GM18517 (cell line): ENCODE measurements around the gene MAP3K14.
"Not testable (repeated sequence)": the region's sequence is repeated elsewhere in the genome, so short reads cannot be mapped to it uniquely, and the experiment has no call there.

Experiments
- ATAC-seq: cut with Tn5 transposase; IDR thresholded peaks from one replicate; pipeline ENCODE4 v1.9.1; 2021; ENCODE audit warnings: mild to moderate bottlenecking, moderate library complexity; ENCODE audit not compliant: unreplicated experiment

MAP3K14 gene

GRCh38 chr17:45261577-45262515 is 55.0 kb downstream of the MAP3K14 start, which contains the start of gene SPATA32:
Gene SPATA32, minus strand, starts transcription at chr17:45262094. Its CDS starts 78 bp downstream, at chr17:45262016.
- ATAC-seq = no peak

DNA sequence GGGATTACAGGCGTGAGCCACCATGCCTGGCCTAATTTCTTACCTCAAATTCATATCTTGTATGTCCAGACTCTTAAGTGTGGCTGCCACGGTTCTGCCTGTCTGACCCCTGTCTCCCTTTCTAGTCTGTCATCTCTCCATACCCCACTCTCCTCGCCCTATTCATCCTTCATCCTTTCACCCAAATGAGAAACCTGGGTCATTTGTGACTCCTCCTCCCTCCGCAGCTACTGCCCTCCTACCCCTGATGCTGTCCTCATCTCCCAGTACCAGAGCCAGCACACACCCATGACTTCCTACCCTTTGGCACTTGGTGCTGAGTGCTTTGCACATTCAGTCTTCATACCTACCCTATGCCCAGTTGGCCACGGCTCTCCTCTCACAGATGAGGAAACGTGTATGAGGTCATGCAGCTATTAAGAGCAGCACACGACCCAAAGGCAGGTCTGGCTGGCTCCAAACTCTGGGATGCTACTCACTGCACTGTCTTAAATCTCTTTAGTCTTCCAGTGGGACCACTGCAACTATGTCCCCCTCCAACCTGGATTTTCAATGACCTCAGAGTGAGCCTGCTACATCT is 56.5 kb downstream of the MAP3K14 start:
- no peak for ATAC-seq

DNA sequence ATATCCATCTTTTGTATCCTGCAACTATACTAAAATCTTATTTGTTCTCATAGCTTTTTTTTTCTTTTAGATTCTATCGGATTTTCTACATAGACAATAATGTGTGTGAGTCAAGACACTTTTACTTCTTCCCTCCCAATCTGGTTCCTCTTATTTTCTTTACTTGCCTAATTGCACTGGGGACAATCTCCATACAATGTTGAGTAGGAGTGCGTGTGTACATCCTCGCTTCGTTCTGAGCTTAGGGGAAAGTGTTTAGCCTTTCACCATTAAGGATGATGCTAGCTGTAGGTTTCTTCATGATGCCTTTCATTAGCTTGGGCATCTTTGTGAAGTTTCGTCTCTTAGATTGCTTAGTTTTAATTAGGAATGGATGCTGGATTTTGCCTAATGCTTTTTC is 57.8 kb downstream of the MAP3K14 start:
- no peak for ATAC-seq

GRCh38 chr17:45257115-45257514 is 59.7 kb downstream of the MAP3K14 start:
- ATAC-seq = no peak

GRCh38 chr17:45256114-45256966 is 60.5 kb downstream of the MAP3K14 start:
- ATAC-seq = no peak

GRCh38 chr17:45255358-45255757 is 61.5 kb downstream of the MAP3K14 start:
- no peak for ATAC-seq

- ATAC-seq = no peak
These were observed 62.9 kb downstream of the MAP3K14 start for GRCh38 chr17:45253879-45254278.

DNA sequence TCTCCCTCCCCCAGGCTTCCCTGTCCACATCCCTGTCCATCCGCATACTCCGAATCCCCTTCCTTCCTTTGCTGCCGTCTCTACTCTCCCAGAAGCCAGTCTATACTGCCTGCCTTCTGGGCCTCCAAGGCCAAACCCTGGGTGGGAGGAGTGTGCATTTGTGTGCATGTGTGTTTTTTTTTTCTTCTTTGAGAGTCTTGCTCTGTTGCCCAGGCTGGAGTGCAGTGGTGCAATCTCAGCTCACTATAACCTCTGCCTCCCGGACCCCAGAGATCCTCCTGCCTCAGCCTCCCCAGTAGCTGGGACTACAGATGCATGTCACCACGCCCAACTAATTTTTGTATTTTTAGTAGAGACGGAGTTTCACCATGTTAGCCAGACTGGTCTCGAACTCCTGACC is 63.6 kb downstream of the MAP3K14 start:
- not testable (repeated sequence) for ATAC-seq

- ATAC-seq = no peak
These were observed 64.9 kb downstream of the MAP3K14 start for GRCh38 chr17:45251931-45252330.

- peak; percentile 45 for ATAC-seq
These were observed 68.5 kb downstream of the MAP3K14 start for GRCh38 chr17:45248132-45248957.

GRCh38 chr17:45247429-45248131 is 69.2 kb downstream of the MAP3K14 start:
- ATAC-seq = peak; percentile 68

- peak; percentile 2 for ATAC-seq
These were observed 69.9 kb downstream of the MAP3K14 start for GRCh38 chr17:45246861-45247428.

- no peak for ATAC-seq
These were observed 70.5 kb downstream of the MAP3K14 start for GRCh38 chr17:45246338-45246737.

DNA sequence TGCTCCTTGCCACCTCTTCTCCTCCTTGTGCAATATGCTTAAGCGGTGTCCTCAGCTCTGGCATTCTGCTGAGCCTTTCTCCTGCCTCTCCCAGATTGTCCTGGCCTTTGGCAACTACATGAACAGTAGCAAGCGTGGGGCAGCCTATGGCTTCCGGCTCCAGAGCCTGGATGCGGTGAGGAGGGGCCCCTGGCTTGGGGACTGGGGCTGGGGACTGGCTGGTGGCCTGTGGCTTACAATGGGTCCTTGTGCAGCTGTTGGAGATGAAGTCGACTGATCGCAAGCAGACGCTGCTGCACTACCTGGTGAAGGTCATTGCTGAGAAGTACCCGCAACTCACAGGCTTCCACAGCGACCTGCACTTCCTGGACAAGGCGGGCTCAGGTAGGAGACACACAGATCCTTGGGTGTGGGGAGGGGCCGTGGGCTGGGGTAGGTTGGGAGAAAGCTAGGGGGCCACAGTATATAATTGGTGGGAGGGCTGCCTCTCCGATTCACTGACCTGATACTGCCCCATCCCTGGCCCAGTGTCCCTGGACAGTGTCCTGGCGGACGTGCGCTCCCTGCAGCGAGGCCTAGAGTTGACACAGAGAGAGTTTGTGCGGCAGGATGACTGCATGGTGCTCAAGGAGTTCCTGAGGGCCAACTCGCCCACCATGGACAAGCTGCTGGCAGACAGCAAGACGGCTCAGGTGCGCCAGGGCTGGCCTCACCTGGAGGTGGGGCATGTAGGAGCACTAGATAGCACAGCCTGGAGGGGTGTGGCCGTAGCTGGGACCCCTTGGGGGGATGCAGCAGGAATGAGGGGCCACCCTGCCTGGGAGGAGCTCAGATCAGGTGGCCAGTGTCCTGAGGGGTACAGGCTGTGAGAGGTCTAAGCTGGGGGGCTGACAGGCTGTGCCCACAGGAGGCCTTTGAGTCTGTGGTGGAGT is 71.8 kb downstream of the MAP3K14 start:
- ATAC-seq = no peak

GRCh38 chr17:45243750-45244149 is 73.1 kb downstream of the MAP3K14 start:
- ATAC-seq = no peak

GRCh38 chr17:45242029-45242414 is 74.8 kb downstream of the MAP3K14 start:
- ATAC-seq = no peak

DNA sequence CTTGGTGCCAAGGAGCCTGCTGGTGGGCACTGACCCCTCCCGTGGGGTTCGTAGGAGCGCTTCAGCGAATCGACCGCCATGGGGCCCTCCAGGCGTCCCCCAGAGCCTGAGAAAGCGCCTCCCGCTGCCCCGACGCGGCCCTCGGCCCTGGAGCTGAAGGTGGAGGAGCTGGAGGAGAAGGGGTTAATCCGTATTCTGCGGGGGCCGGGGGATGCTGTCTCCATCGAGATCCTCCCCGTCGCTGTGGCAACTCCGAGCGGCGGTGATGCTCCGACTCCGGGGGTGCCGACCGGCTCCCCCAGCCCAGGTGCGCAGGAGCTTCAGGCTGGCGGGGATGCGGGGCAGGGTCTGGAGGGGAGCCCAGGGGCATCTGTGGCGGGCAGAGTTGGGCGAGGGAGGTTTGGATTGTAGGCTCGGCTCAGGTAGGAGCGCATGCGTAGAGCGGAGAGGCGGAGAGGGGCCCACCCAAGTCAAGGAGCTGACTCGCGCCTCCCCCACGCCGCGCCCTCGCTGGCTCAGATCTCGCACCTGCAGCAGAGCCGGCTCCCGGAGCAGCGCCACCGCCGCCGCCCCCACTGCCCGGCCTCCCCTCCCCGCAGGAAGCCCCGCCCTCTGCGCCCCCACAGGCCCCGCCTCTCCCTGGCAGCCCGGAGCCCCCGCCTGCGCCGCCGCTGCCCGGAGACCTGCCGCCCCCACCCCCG is 75.3 kb downstream of the MAP3K14 start:
- ATAC-seq = no peak

DNA sequence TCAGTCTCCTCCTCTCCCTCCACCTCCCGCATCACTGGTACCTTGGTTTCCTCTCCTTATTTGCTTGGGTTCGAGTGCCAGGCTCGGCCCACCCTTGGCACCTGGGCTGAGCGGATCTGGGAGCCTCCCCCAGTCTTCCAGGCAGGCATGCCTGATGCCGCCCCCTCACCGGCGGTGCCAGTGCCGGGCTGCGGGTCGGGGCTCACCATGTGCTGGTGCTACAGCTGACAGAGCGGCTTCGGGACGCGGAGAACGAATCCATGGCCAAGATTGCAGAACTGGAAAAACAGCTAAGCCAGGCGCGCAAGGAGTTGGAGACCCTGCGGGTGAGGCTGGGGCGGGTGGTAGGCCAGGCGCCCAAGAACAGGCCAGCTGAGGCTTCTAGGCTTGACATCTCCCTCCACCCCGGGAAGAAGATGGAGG is 75.9 kb downstream of the MAP3K14 start:
- no peak for ATAC-seq
